Uterus (tissue), 4 donors: Measurements from ENCODE around the gene SF3B3. TPM values are rescaled to one million over a fixed set of nuclear protein-coding genes. Genes with fewer than 3 reads are reported as not detected.
A peak's percentile ranks its signal among the peaks of the same experiment; 100 is the strongest.

ENCODE experiments used
- DNase-seq, 2 donors: peaks; one replicate each; pipeline ENCODE4 v3.0.0-alpha.2; 2019 to 2020
- H3K27ac ChIP-seq, 2 donors: fragments of 200-600 bp; sonication (generic); 1 replicate in 1 of 2; 2 replicates in 1 of 2; pipeline ENCODE4 v1.5.1; 2016 to 2018
- H3K27me3 ChIP-seq, 2 donors: fragments of 200-600 bp; sonication (generic); one replicate each; pipeline ENCODE4 v1.5.1; 2018 to 2019; ENCODE audit warnings: control low read depth in 1 of 2
- H3K36me3 ChIP-seq, 2 donors: fragments of 200-600 bp; sonication (generic); one replicate each; pipeline ENCODE4 v1.5.1; 2019; ENCODE audit warnings: control low read depth in 1 of 2
- H3K4me1 ChIP-seq, 2 donors: fragments of 200-600 bp; sonication (generic); one replicate each; pipeline ENCODE4 v1.5.1; 2018 to 2019; ENCODE audit warnings: control low read depth in 1 of 2
- H3K4me3 ChIP-seq, 2 donors: fragments of 200-600 bp; sonication (generic); 1 replicate in 1 of 2; 2 replicates in 1 of 2; pipeline ENCODE4 v1.5.1; 2018 to 2019; ENCODE audit warnings: mild to moderate bottlenecking in 1 of 2
- H3K9me3 ChIP-seq, 2 donors: fragments of 200-600 bp; sonication (generic); one replicate each; pipeline ENCODE4 v1.5.1; 2019; ENCODE audit warnings: control low read depth in 1 of 2
- CTCF ChIP-seq, 4 experiments: fragments of 200-600 bp in 2 of 4; fragments of 450-650 bp in 2 of 4; sonication (generic) in 2 of 4; IDR thresholded peaks; one replicate each; pipeline ENCODE4 v1.5.1; 2016 to 2019; ENCODE audit warnings: antibody characterized with exemption in 4 of 4, mild to moderate bottlenecking in 2 of 4, moderate library complexity in 1 of 4
- POLR2A ChIP-seq, 2 donors: fragments of 450-650 bp; IDR thresholded peaks; one replicate each; pipeline ENCODE4 v1.6.1; 2016; ENCODE audit warnings: antibody characterized with exemption in 2 of 2, mild to moderate bottlenecking in 1 of 2, moderate library complexity in 1 of 2
- intact Hi-C: fragments of 100-400 bp; cut with DNase I; formaldehyde crosslinking; loops from one replicate; pipeline ENCODE4 v1.15.1; 2023; ENCODE audit warnings: low total_unique reads
- total RNA-seq, 4 donors: library from RNA; depleted of rRNA in 3 of 4; stranded (reverse); fragments of >200 nt in 3 of 4; gene quantifications; one replicate each; pipeline versions ENCODE4 v1.1.0 to v1.2.4, GENCODE V29; 2014 to 2023
- donor health status: DM: yes; HTN: yes; CAD: no.

Gene SF3B3
- total RNA-seq, 4 donors from 2014 or later = 24.3 to 244 (median 145) TPM

GRCh38 chr16:70589998-70590471, 66.4 kb downstream of the SF3B3 start:
- H3K27ac ChIP-seq = peak overlapping the region; percentile 52 to 73
- TF ChIP-seq CTCF (IDR thresholded peaks at IDR 0.05) (no peak), POLR2A (IDR thresholded peaks at IDR 0.05) (no peak)
- no peaks in the 10 kb centered on the region for H3K9me3 ChIP-seq
- peaks cover 0 to 5% of the 10 kb centered on the region in 2 donors for H3K4me1 ChIP-seq
- no peaks in the 10 kb centered on the region for H3K27me3 ChIP-seq
- intact Hi-C loops = no loop called here
- H3K36me3 ChIP-seq = no peaks in the 10 kb centered on the region
- peak; percentile 37 to 64 for DNase-seq
- H3K4me3 ChIP-seq = peak overlapping the region in 1 of 2 donors; percentile 0

GRCh38 chr16:70590722-70591415, 67.3 kb downstream of the SF3B3 start:
- Histone ChIP-seq H3K9me3 (no peaks in the 10 kb centered on the region), H3K36me3 (no peaks in the 10 kb centered on the region), H3K4me1 (peaks cover 0 to 5% of the 10 kb centered on the region in 2 donors), H3K4me3 (no peak overlapping the region), H3K27me3 (no peaks in the 10 kb centered on the region), H3K27ac (peak overlapping the region; percentile 52 to 73)
- intact Hi-C loops = no loop called here
- peak; percentile 25 to 26 for DNase-seq
- TF ChIP-seq POLR2A (IDR thresholded peaks at IDR 0.05) = no peak
- TF ChIP-seq CTCF (IDR thresholded peaks at IDR 0.05) = no peak

- H3K36me3 ChIP-seq = no peaks in the 10 kb centered on the region
- H3K4me1 ChIP-seq = peaks cover 0 to 5% of the 10 kb centered on the region in 2 donors
- intact Hi-C loops = no loop called here
- no peaks in the 10 kb centered on the region for H3K27me3 ChIP-seq
- peak overlapping the region; percentile 52 to 73 for H3K27ac ChIP-seq
- TF ChIP-seq CTCF (IDR thresholded peaks at IDR 0.05) (no peak), POLR2A (IDR thresholded peaks at IDR 0.05) (no peak)
- H3K9me3 ChIP-seq = no peaks in the 10 kb centered on the region
- no peak for DNase-seq
- H3K4me3 ChIP-seq = no peak overlapping the region
Measured at GRCh38 chr16:70591615-70592014, 68.0 kb downstream of the SF3B3 start.

- Histone ChIP-seq H3K27ac (peak overlapping the region; percentile 52 to 73), H3K4me1 (peaks cover 0 to 5% of the 10 kb centered on the region in 2 donors), H3K27me3 (no peaks in the 10 kb centered on the region), H3K9me3 (no peaks in the 10 kb centered on the region), H3K36me3 (no peaks in the 10 kb centered on the region), H3K4me3 (no peak overlapping the region)
- peak; percentile 39 to 56 for DNase-seq
- intact Hi-C loops = no loop called here
- TF ChIP-seq CTCF (IDR thresholded peaks at IDR 0.05) (no peak), POLR2A (IDR thresholded peaks at IDR 0.05) (no peak)
Measured at GRCh38 chr16:70592106-70592571, 68.5 kb downstream of the SF3B3 start.

DNA sequence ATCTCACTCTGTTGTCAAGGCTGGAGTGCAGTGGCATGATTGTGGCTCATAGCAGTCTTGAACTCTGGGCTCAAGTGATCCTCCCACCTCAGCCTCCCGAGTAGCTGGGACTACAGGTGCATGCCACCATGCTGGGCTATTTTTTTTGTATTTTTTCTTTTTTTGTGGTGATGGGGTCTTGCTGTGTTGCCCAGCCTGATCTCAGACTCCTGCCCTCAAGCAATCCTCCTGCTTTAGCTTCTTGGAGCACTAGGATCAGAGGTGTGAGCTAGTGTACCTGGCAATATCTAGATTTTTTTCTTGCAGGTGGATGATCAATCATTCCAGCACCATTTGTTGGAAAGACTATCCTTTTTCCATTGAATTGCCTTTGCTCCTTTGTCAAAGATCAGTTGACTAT, 69.9 kb downstream of the SF3B3 start:
- Histone ChIP-seq H3K4me1 (peaks cover 0 to 5% of the 10 kb centered on the region in 2 donors), H3K9me3 (no peaks in the 10 kb centered on the region), H3K27me3 (no peaks in the 10 kb centered on the region), H3K4me3 (no peak overlapping the region), H3K36me3 (no peaks in the 10 kb centered on the region), H3K27ac (no peak overlapping the region)
- TF ChIP-seq CTCF (IDR thresholded peaks at IDR 0.05) = no peak
- TF ChIP-seq POLR2A (IDR thresholded peaks at IDR 0.05) = no peak
- intact Hi-C loops = no loop called here
- no peak for DNase-seq
